Measurements from ENCODE around the gene DNAJB9.

DNAJB9 gene

GRCh38 chr7:108598914-108599580 is 29.4 kb downstream of the DNAJB9 start:
- no peaks in the 10 kb centered on the region for H3K4me1 ChIP-seq (ENCODE audit: control insufficient read depth in 5 of 5, insufficient read depth in 5 of 5, low read length in 5 of 5)
- peaks cover 0 to 3% (median 0%) of the 10 kb centered on the region in 5 donors for H3K27me3 ChIP-seq (ENCODE audit: control insufficient read depth in 5 of 5, insufficient read depth in 4 of 5, low read length in 5 of 5)
- H3K27ac ChIP-seq (ENCODE audit: low read depth, low read length), result no peak overlapping the region
- H3K9me3 ChIP-seq (ENCODE audit: control insufficient read depth in 5 of 5, low read length in 5 of 5), result no peaks in the 10 kb centered on the region
- no peaks in the 10 kb centered on the region for H3K36me3 ChIP-seq (ENCODE audit: control insufficient read depth in 5 of 5, insufficient read depth in 5 of 5, low read length in 5 of 5)
- no peak overlapping the region for H3K9ac ChIP-seq (ENCODE audit: low read length in 5 of 5)
- H3K4me3 ChIP-seq (ENCODE audit: low read depth in 1 of 5, low read length in 5 of 5), result no peak overlapping the region

GRCh38 chr7:108600399-108600798 is 30.7 kb downstream of the DNAJB9 start:
- Histone ChIP-seq H3K4me1 (ENCODE audit: control insufficient read depth in 5 of 5, insufficient read depth in 5 of 5, low read length in 5 of 5) (no peaks in the 10 kb centered on the region), H3K27me3 (ENCODE audit: control insufficient read depth in 5 of 5, insufficient read depth in 4 of 5, low read length in 5 of 5) (peaks cover 0 to 3% (median 0%) of the 10 kb centered on the region in 5 donors), H3K27ac (ENCODE audit: low read depth, low read length) (no peak overlapping the region), H3K4me3 (ENCODE audit: low read depth in 1 of 5, low read length in 5 of 5) (no peak overlapping the region), H3K9me3 (ENCODE audit: control insufficient read depth in 5 of 5, low read length in 5 of 5) (no peaks in the 10 kb centered on the region), H3K36me3 (ENCODE audit: control insufficient read depth in 5 of 5, insufficient read depth in 5 of 5, low read length in 5 of 5) (no peaks in the 10 kb centered on the region), H3K9ac (ENCODE audit: low read length in 5 of 5) (no peak overlapping the region)

- Histone ChIP-seq H3K4me1 (ENCODE audit: control insufficient read depth in 5 of 5, insufficient read depth in 5 of 5, low read length in 5 of 5) (no peaks in the 10 kb centered on the region), H3K9me3 (ENCODE audit: control insufficient read depth in 5 of 5, low read length in 5 of 5) (no peaks in the 10 kb centered on the region), H3K9ac (ENCODE audit: low read length in 5 of 5) (no peak overlapping the region), H3K36me3 (ENCODE audit: control insufficient read depth in 5 of 5, insufficient read depth in 5 of 5, low read length in 5 of 5) (no peaks in the 10 kb centered on the region), H3K27ac (ENCODE audit: low read depth, low read length) (no peak overlapping the region), H3K4me3 (ENCODE audit: low read depth in 1 of 5, low read length in 5 of 5) (no peak overlapping the region), H3K27me3 (ENCODE audit: control insufficient read depth in 5 of 5, insufficient read depth in 4 of 5, low read length in 5 of 5) (peaks cover 0 to 3% (median 0%) of the 10 kb centered on the region in 5 donors)
These were observed 34.1 kb downstream of the DNAJB9 start for GRCh38 chr7:108603656-108604306.

GRCh38 chr7:108604307-108605077 is 34.8 kb downstream of the DNAJB9 start:
- no peak overlapping the region for H3K27ac ChIP-seq (ENCODE audit: low read depth, low read length)
- H3K9ac ChIP-seq (ENCODE audit: low read length in 5 of 5), result no peak overlapping the region
- H3K4me1 ChIP-seq (ENCODE audit: control insufficient read depth in 5 of 5, insufficient read depth in 5 of 5, low read length in 5 of 5), result no peaks in the 10 kb centered on the region
- no peak overlapping the region for H3K4me3 ChIP-seq (ENCODE audit: low read depth in 1 of 5, low read length in 5 of 5)
- no peaks in the 10 kb centered on the region for H3K36me3 ChIP-seq (ENCODE audit: control insufficient read depth in 5 of 5, insufficient read depth in 5 of 5, low read length in 5 of 5)
- H3K9me3 ChIP-seq (ENCODE audit: control insufficient read depth in 5 of 5, low read length in 5 of 5), result no peaks in the 10 kb centered on the region
- H3K27me3 ChIP-seq (ENCODE audit: control insufficient read depth in 5 of 5, insufficient read depth in 4 of 5, low read length in 5 of 5), result peaks cover 0 to 1% (median 0%) of the 10 kb centered on the region in 5 donors

- no peak overlapping the region for H3K27ac ChIP-seq (ENCODE audit: low read depth, low read length)
- no peaks in the 10 kb centered on the region for H3K9me3 ChIP-seq (ENCODE audit: control insufficient read depth in 5 of 5, low read length in 5 of 5)
- no peak overlapping the region for H3K4me3 ChIP-seq (ENCODE audit: low read depth in 1 of 5, low read length in 5 of 5)
- H3K9ac ChIP-seq (ENCODE audit: low read length in 5 of 5), result no peak overlapping the region
- H3K4me1 ChIP-seq (ENCODE audit: control insufficient read depth in 5 of 5, insufficient read depth in 5 of 5, low read length in 5 of 5), result no peaks in the 10 kb centered on the region
- no peaks in the 10 kb centered on the region for H3K27me3 ChIP-seq (ENCODE audit: control insufficient read depth in 5 of 5, insufficient read depth in 4 of 5, low read length in 5 of 5)
- no peaks in the 10 kb centered on the region for H3K36me3 ChIP-seq (ENCODE audit: control insufficient read depth in 5 of 5, insufficient read depth in 5 of 5, low read length in 5 of 5)
These were observed 36.0 kb downstream of the DNAJB9 start for GRCh38 chr7:108605559-108606201.

- no peaks in the 10 kb centered on the region for H3K9me3 ChIP-seq (ENCODE audit: control insufficient read depth in 5 of 5, low read length in 5 of 5)
- no peak overlapping the region for H3K27ac ChIP-seq (ENCODE audit: low read depth, low read length)
- H3K36me3 ChIP-seq (ENCODE audit: control insufficient read depth in 5 of 5, insufficient read depth in 5 of 5, low read length in 5 of 5), result no peaks in the 10 kb centered on the region
- no peak overlapping the region for H3K9ac ChIP-seq (ENCODE audit: low read length in 5 of 5)
- H3K27me3 ChIP-seq (ENCODE audit: control insufficient read depth in 5 of 5, insufficient read depth in 4 of 5, low read length in 5 of 5), result no peaks in the 10 kb centered on the region
- no peak overlapping the region for H3K4me3 ChIP-seq (ENCODE audit: low read depth in 1 of 5, low read length in 5 of 5)
- peaks cover 0 to 4% (median 0%) of the 10 kb centered on the region in 5 donors for H3K4me1 ChIP-seq (ENCODE audit: control insufficient read depth in 5 of 5, insufficient read depth in 5 of 5, low read length in 5 of 5)
These were observed 40.0 kb downstream of the DNAJB9 start for GRCh38 chr7:108609643-108610042.

- Histone ChIP-seq H3K27ac (ENCODE audit: low read depth, low read length) (no peak overlapping the region), H3K4me1 (ENCODE audit: control insufficient read depth in 5 of 5, insufficient read depth in 5 of 5, low read length in 5 of 5) (peaks cover 0 to 4% (median 0%) of the 10 kb centered on the region in 5 donors), H3K4me3 (ENCODE audit: low read depth in 1 of 5, low read length in 5 of 5) (no peak overlapping the region), H3K9ac (ENCODE audit: low read length in 5 of 5) (no peak overlapping the region), H3K27me3 (ENCODE audit: control insufficient read depth in 5 of 5, insufficient read depth in 4 of 5, low read length in 5 of 5) (no peaks in the 10 kb centered on the region), H3K36me3 (ENCODE audit: control insufficient read depth in 5 of 5, insufficient read depth in 5 of 5, low read length in 5 of 5) (no peaks in the 10 kb centered on the region), H3K9me3 (ENCODE audit: control insufficient read depth in 5 of 5, low read length in 5 of 5) (no peaks in the 10 kb centered on the region)
These were observed 41.6 kb downstream of the DNAJB9 start for GRCh38 chr7:108611268-108611667.

- Histone ChIP-seq H3K4me1 (ENCODE audit: control insufficient read depth in 5 of 5, insufficient read depth in 5 of 5, low read length in 5 of 5) (peaks cover 0 to 9% (median 4%) of the 10 kb centered on the region in 5 donors), H3K4me3 (ENCODE audit: low read depth in 1 of 5, low read length in 5 of 5) (no peak overlapping the region), H3K27me3 (ENCODE audit: control insufficient read depth in 5 of 5, insufficient read depth in 4 of 5, low read length in 5 of 5) (no peaks in the 10 kb centered on the region), H3K27ac (ENCODE audit: low read depth, low read length) (no peak overlapping the region), H3K36me3 (ENCODE audit: control insufficient read depth in 5 of 5, insufficient read depth in 5 of 5, low read length in 5 of 5) (no peaks in the 10 kb centered on the region), H3K9ac (ENCODE audit: low read length in 5 of 5) (no peak overlapping the region), H3K9me3 (ENCODE audit: control insufficient read depth in 5 of 5, low read length in 5 of 5) (no peaks in the 10 kb centered on the region)
These were observed 43.7 kb downstream of the DNAJB9 start for GRCh38 chr7:108613147-108613948.

GRCh38 chr7:108613949-108614381 is 44.3 kb downstream of the DNAJB9 start:
- H3K4me1 ChIP-seq (ENCODE audit: control insufficient read depth in 5 of 5, insufficient read depth in 5 of 5, low read length in 5 of 5), result peaks cover 0 to 15% (median 10%) of the 10 kb centered on the region in 5 donors
- no peak overlapping the region for H3K4me3 ChIP-seq (ENCODE audit: low read depth in 1 of 5, low read length in 5 of 5)

More at GRCh38 chr7:108613949-108614381, 44.3 kb downstream of the DNAJB9 start:
- Histone ChIP-seq H3K36me3 (ENCODE audit: control insufficient read depth in 5 of 5, insufficient read depth in 5 of 5, low read length in 5 of 5) (no peaks in the 10 kb centered on the region), H3K9me3 (ENCODE audit: control insufficient read depth in 5 of 5, low read length in 5 of 5) (no peaks in the 10 kb centered on the region), H3K27ac (ENCODE audit: low read depth, low read length) (no peak overlapping the region), H3K27me3 (ENCODE audit: control insufficient read depth in 5 of 5, insufficient read depth in 4 of 5, low read length in 5 of 5) (no peaks in the 10 kb centered on the region), H3K9ac (ENCODE audit: low read length in 5 of 5) (peak overlapping the region in 1 of 5 donors; percentile 13)
